Trophoblast cell (in vitro differentiated cells and primary cell): ENCODE results near the gene RABAC1.

ENCODE experiments used
- DNase-seq, 2 donors: peaks; one replicate each; pipeline ENCODE4 v3.0.0-alpha.2; 2016
- H2AFZ ChIP-seq: 2 replicates; pipeline ENCODE4 v1.6.1; 2013; ENCODE audit warnings: low read length, moderate library complexity, mild to moderate bottlenecking; ENCODE audit not compliant: insufficient read depth, poor library complexity
- H2AK5ac ChIP-seq: 2 replicates; pipeline ENCODE4 v1.6.1; 2013; ENCODE audit warnings: mild to moderate bottlenecking, low read length
- H2BK120ac ChIP-seq: 2 replicates; pipeline ENCODE4 v1.6.1; 2013; ENCODE audit warnings: low read length, mild to moderate bottlenecking, moderate library complexity; ENCODE audit not compliant: insufficient read depth, poor library complexity
- H2BK12ac ChIP-seq: 2 replicates; pipeline ENCODE4 v1.6.1; 2013; ENCODE audit warnings: mild to moderate bottlenecking, low read length, moderate library complexity
- H2BK5ac ChIP-seq: 2 replicates; pipeline ENCODE4 v1.6.1; 2013; ENCODE audit warnings: low read length, low read depth, moderate library complexity, mild to moderate bottlenecking; ENCODE audit not compliant: poor library complexity
- H3K14ac ChIP-seq: 2 replicates; pipeline ENCODE4 v1.6.1; 2013; ENCODE audit warnings: mild to moderate bottlenecking, low read length
- H3K18ac ChIP-seq: 2 replicates; pipeline ENCODE4 v1.6.1; 2013; ENCODE audit warnings: mild to moderate bottlenecking, low read length
- H3K23ac ChIP-seq: 2 replicates; pipeline ENCODE4 v1.6.1; 2013; ENCODE audit warnings: low read length
- H3K27ac ChIP-seq: 2 replicates; pipeline ENCODE4 v1.5.1; 2013; ENCODE audit warnings: low read depth, mild to moderate bottlenecking, inconsistent platforms, low read length, moderate library complexity
- H3K27me3 ChIP-seq: 2 replicates; pipeline ENCODE4 v1.6.1; 2013; ENCODE audit warnings: inconsistent platforms, mild to moderate bottlenecking, low read length, moderate library complexity; ENCODE audit not compliant: insufficient read depth
- H3K36me3 ChIP-seq, 2 experiments: 1 replicate in 1 of 2; 2 replicates in 1 of 2; pipeline ENCODE4 v1.6.1; 2013; ENCODE audit warnings: low read length in 2 of 2, mild to moderate bottlenecking in 2 of 2, moderate library complexity in 1 of 2; ENCODE audit not compliant: insufficient read depth in 2 of 2, control insufficient read depth in 1 of 2
- H3K4ac ChIP-seq: 2 replicates; pipeline ENCODE4 v1.6.1; 2013; ENCODE audit warnings: low read depth, mild to moderate bottlenecking, low read length, moderate library complexity
- H3K4me1 ChIP-seq, 2 experiments: 1 replicate in 1 of 2; 2 replicates in 1 of 2; pipeline ENCODE4 v1.6.1; 2013; ENCODE audit warnings: low read length in 2 of 2, mild to moderate bottlenecking in 2 of 2, moderate library complexity in 1 of 2; ENCODE audit not compliant: insufficient read depth in 2 of 2, control insufficient read depth in 1 of 2
- H3K4me2 ChIP-seq: 2 replicates; pipeline ENCODE4 v1.6.1; 2013; ENCODE audit warnings: inconsistent platforms, mild to moderate bottlenecking, low read length, moderate library complexity
- H3K4me3 ChIP-seq: 2 replicates; pipeline ENCODE4 v1.5.1; 2013; ENCODE audit warnings: mild to moderate bottlenecking, low read depth, low read length, inconsistent platforms
- H3K79me1 ChIP-seq: one replicate; pipeline ENCODE4 v1.6.1; 2013; ENCODE audit warnings: low read length
- H3K79me2 ChIP-seq: 2 replicates; pipeline ENCODE4 v1.6.1; 2013; ENCODE audit warnings: low read length, mild to moderate bottlenecking; ENCODE audit not compliant: control insufficient read depth, insufficient read depth, poor library complexity
- H3K9ac ChIP-seq: 2 replicates; pipeline ENCODE4 v1.6.1; 2013; ENCODE audit warnings: mild to moderate bottlenecking, low read length
- H3K9me3 ChIP-seq: 2 replicates; pipeline ENCODE4 v1.6.1; 2013; ENCODE audit warnings: low read depth, mild to moderate bottlenecking, control low read depth, inconsistent platforms, low read length; ENCODE audit not compliant: insufficient read depth
- H4K12ac ChIP-seq: 2 replicates; pipeline ENCODE4 v1.6.1; 2013; ENCODE audit warnings: low read depth, mild to moderate bottlenecking, low read length, moderate library complexity
- H4K8ac ChIP-seq: 2 replicates; pipeline ENCODE4 v1.6.1; 2013; ENCODE audit warnings: low read depth, mild to moderate bottlenecking, low read length, moderate library complexity
- H4K91ac ChIP-seq: one replicate; pipeline ENCODE4 v1.6.1; 2013; ENCODE audit warnings: low read depth, mild to moderate bottlenecking, low read length, moderate library complexity
- WGBS: extraction: QIAGEN DNeasy Blood & Tissue Kit; methylation state at CpG from one replicate; pipeline ENCODE4 v1.1.7; 2013; ENCODE audit warnings: missing lambda C conversion rate; ENCODE audit not compliant: insufficient read length, insufficient coverage; ENCODE audit errors: extremely low coverage; 5-methylcytosine and 5-hydroxymethylcytosine counted together

Gene RABAC1

DNA sequence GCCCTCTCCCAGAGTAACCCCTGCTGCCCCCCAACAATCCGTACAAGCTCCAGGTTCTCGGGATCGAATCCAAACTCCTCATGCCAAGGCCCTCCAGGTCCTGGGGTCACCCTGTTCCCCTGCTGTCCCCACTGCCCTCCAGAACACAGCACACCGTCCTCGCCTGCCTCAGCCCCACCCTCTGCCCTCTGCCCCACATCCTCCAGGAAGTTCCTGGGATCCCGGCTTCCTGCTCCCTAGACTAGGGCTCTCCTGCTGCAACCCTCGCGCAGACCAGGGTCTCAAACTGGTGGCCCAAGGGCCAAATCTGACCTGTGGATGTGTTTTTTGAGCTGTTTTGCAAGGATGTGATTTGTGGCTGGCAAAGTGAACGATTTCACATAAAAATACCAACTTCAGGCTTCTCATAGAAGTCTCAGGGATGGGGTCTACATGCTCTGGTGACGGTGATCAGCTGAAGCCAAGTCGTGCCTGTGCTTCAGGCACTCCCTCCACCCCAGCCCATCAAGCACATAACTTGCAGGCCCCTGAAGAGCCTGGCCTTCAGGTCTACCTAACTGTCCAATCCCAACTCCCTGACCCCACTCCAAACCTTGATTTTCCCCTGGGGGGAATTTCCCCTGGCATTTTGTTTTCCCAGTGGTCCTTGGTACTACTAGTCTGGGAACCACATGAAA is 1.8 kb downstream of the RABAC1 start:
- Histone ChIP-seq H3K27me3 (no peaks in the 10 kb centered on the region), H3K36me3 (peaks cover 10 to 15% of the 10 kb centered on the region in 2 experiments), H3K79me2 (peaks cover 5% of the 10 kb centered on the region), H4K8ac (no peak overlapping the region), H3K4me2 (no peak overlapping the region), H3K4me3 (no peak overlapping the region), H2AFZ (no peak overlapping the region), H3K4ac (no peak overlapping the region), H3K4me1 (peaks cover 6 to 12% of the 10 kb centered on the region in 2 experiments), H4K91ac (no peak overlapping the region), H4K12ac (no peak overlapping the region), H3K18ac (no peak overlapping the region), H2AK5ac (no peak overlapping the region), H3K14ac (no peak overlapping the region), H3K23ac (no peak overlapping the region), H2BK120ac (no peak overlapping the region), H3K27ac (no peak overlapping the region), H3K9ac (no peak overlapping the region), H2BK5ac (no peak overlapping the region), H2BK12ac (no peak overlapping the region), H3K79me1 (peaks cover 8% of the 10 kb centered on the region), H3K9me3 (no peaks in the 10 kb centered on the region)
- WGBS, result no CpG with 5 or more reads among the region's 11 CpGs
- no peak for DNase-seq

DNA sequence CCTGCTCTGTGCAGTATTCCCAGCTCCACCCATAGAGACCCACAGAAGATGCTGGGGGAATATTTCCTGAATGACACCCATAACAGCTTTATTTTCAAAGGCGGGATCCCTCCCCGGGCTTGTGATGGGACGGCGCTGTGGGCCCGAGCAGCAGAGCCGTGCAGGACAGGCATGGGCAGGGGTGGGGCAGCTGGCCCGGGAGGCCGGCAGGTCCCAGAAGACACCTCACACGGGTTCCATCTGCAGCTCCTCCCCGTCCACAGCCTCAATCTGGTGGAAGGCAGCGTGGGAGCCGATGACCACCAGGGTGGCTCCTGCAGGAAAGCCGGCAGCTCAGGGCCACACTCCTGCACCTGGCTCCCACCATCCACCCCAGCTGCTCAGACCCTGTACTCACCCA is 2.5 kb downstream of the RABAC1 start:
- Histone ChIP-seq H3K4me2 (no peak overlapping the region), H3K23ac (no peak overlapping the region), H3K27ac (no peak overlapping the region), H3K9me3 (no peaks in the 10 kb centered on the region), H3K4me1 (peaks cover 8 to 12% of the 10 kb centered on the region in 2 experiments), H2AFZ (no peak overlapping the region), H3K4ac (no peak overlapping the region), H2BK12ac (no peak overlapping the region), H3K14ac (no peak overlapping the region), H3K36me3 (peaks cover 10 to 15% of the 10 kb centered on the region in 2 experiments), H2AK5ac (no peak overlapping the region), H4K91ac (no peak overlapping the region), H3K79me2 (peaks cover 5% of the 10 kb centered on the region), H4K8ac (no peak overlapping the region), H3K79me1 (peaks cover 8% of the 10 kb centered on the region), H3K27me3 (no peaks in the 10 kb centered on the region), H3K9ac (no peak overlapping the region), H4K12ac (no peak overlapping the region), H3K4me3 (no peak overlapping the region), H3K18ac (no peak overlapping the region), H2BK5ac (no peak overlapping the region), H2BK120ac (no peak overlapping the region)
- no peak for DNase-seq
- WGBS, result no CpG with 5 or more reads among the region's 13 CpGs

DNA sequence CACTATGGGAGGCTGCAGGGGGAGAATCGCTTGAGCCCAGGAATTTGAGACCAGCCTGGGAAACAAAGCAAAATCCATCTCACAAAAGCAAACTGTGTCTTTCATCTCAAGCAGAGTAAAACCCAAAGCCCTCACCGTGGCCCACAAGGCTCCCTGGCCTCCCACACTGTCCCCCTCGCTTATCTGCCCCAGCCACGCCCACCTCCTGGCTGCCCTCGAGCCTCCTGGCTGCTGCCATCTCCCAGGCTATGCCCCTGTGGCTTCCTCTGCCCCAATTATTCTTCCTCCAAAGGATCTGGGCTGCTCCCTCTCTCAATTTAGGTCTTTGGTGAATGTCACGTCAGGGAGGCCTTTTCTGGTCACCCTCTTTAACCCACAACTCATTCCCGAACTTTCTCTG is 3.6 kb downstream of the RABAC1 start:
- Histone ChIP-seq H2BK120ac (no peak overlapping the region), H3K79me2 (peaks cover 5% of the 10 kb centered on the region), H3K4me2 (no peak overlapping the region), H3K4ac (no peak overlapping the region), H2BK12ac (no peak overlapping the region), H3K4me3 (no peak overlapping the region), H3K27ac (no peak overlapping the region), H2AFZ (no peak overlapping the region), H3K18ac (no peak overlapping the region), H3K36me3 (peaks cover 10 to 15% of the 10 kb centered on the region in 2 experiments), H3K27me3 (no peaks in the 10 kb centered on the region), H3K4me1 (peaks cover 8 to 12% of the 10 kb centered on the region in 2 experiments), H3K9me3 (no peaks in the 10 kb centered on the region), H2BK5ac (no peak overlapping the region), H3K23ac (no peak overlapping the region), H3K14ac (no peak overlapping the region), H4K12ac (no peak overlapping the region), H3K79me1 (peaks cover 8% of the 10 kb centered on the region), H4K91ac (no peak overlapping the region), H2AK5ac (no peak overlapping the region), H4K8ac (no peak overlapping the region), H3K9ac (no peak overlapping the region)
- DNase-seq, result no peak
- WGBS, result no CpG with 5 or more reads among the region's 7 CpGs

DNA sequence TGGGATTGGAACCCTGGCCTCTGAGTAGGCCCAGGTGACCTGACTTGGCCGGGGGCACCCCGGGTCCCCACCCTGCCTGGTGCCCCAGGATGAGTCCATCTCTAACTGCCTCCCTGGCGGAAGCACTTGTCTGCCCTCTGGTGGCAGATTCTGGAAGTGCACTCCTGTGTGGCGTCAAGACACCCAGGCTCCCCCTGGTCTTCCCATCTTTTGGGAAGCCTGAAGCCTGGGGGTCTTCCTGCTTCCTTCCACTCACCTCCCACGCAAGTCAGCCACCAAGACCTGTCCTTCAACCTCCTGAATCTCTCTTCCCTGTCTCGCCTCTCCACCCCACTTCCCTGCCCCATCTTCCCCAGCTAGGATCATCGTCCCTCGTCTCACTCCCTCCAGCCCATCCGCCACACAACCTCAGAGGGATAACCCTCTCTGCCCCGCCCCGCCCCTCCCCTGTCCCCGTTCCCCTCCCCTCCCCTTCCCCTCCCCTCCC is 7.4 kb downstream of the RABAC1 start:
- H3K4me1 ChIP-seq, result peaks cover 0 to 2% of the 10 kb centered on the region in 2 experiments
- no peak overlapping the region for H3K23ac ChIP-seq
- H3K4me2 ChIP-seq, result no peak overlapping the region
- H3K14ac ChIP-seq, result no peak overlapping the region
- H4K91ac ChIP-seq, result no peak overlapping the region
- H2BK5ac ChIP-seq, result no peak overlapping the region
- peaks cover 8 to 12% of the 10 kb centered on the region in 2 experiments for H3K36me3 ChIP-seq
- no peaks in the 10 kb centered on the region for H3K79me2 ChIP-seq
- no CpG with 5 or more reads among the region's 12 CpGs for WGBS
- H2BK12ac ChIP-seq, result no peak overlapping the region
- H2AK5ac ChIP-seq, result no peak overlapping the region
- no peak overlapping the region for H4K12ac ChIP-seq
- H3K27ac ChIP-seq, result no peak overlapping the region
- no peak overlapping the region for H3K4ac ChIP-seq
- H2AFZ ChIP-seq, result no peak overlapping the region
- no peak overlapping the region for H3K9ac ChIP-seq
- peak; percentile 41 to 89 for DNase-seq
- no peaks in the 10 kb centered on the region for H3K27me3 ChIP-seq
- no peak overlapping the region for H3K4me3 ChIP-seq
- H3K79me1 ChIP-seq, result no peaks in the 10 kb centered on the region
- H2BK120ac ChIP-seq, result no peak overlapping the region
- H3K9me3 ChIP-seq, result no peaks in the 10 kb centered on the region
- no peak overlapping the region for H3K18ac ChIP-seq
- H4K8ac ChIP-seq, result no peak overlapping the region
